ENCODE measurements around the gene BTN2A1.

GRCh38 chr6:26487466-26487865 lies 29.7 kb downstream of the BTN2A1 start:
- TF ChIP-seq CTCF (IDR thresholded peaks at IDR 0.05) = no peak
- no peak for TF ChIP-seq POLR2AphosphoS5 (IDR thresholded peaks at IDR 0.05)

Data from gastroesophageal sphincter (tissue), 3 donors.